H1 (cell line): ENCODE measurements around the gene ATF7. TPM values are rescaled to one million over a fixed set of nuclear protein-coding genes. Genes with fewer than 3 reads are reported as not detected.

Experiments used
- CTCF ChIA-PET: fragments of 300-600 bp; sonication (Branson Sonifier 250); formaldehyde crosslinking; loops from one replicate; lab custom pipeline; 2021; ENCODE audit not compliant: partially characterized antibody; lab: Charles Lee
- POLR2A ChIA-PET: fragments of 300-600 bp; sonication (Branson Sonifier 250); formaldehyde crosslinking; loops from one replicate; lab custom pipeline; 2021; ENCODE audit warnings: inconsistent platforms; ENCODE audit not compliant: partially characterized antibody; lab: Charles Lee
- DNase-seq, 2 experiments: peaks; one replicate each; pipeline versions ENCODE4 v3.0.0 to v3.0.0-alpha.2; 2010 to 2022; ENCODE audit warnings: low spot score in 2 of 2, low read depth in 1 of 2, mixed read lengths in 1 of 2
- FAIRE-seq: peaks from 2 replicates; lab custom pipeline; 2011; peaks lifted over from hg19 to GRCh38; lab: Jason Lieb, UNC
- H2AFZ ChIP-seq: 2 replicates; pipeline ENCODE4 v1.8.1; 2012; ENCODE audit warnings: low read length, inconsistent platforms
- H2AK5ac ChIP-seq: 2 replicates; pipeline ENCODE4 v1.6.1; 2013; ENCODE audit warnings: low read depth, low read length
- H2BK120ac ChIP-seq: replicated peaks from 2 replicates; pipeline ENCODE3; 2013; ENCODE audit warnings: low read depth, low read length, inconsistent platforms
- H2BK12ac ChIP-seq: 2 replicates; pipeline ENCODE4 v1.6.1; 2013; ENCODE audit warnings: low read depth, low read length
- H2BK15ac ChIP-seq: 2 replicates; pipeline ENCODE4 v1.6.1; 2013; ENCODE audit warnings: low read length
- H2BK20ac ChIP-seq: 2 replicates; pipeline ENCODE4 v1.6.1; 2013; ENCODE audit warnings: low read length
- H2BK5ac ChIP-seq: 2 replicates; pipeline ENCODE4 v1.6.1; 2013; ENCODE audit warnings: low read depth, low read length
- H3K14ac ChIP-seq: 2 replicates; pipeline ENCODE4 v1.6.1; 2013; ENCODE audit warnings: inconsistent platforms; ENCODE audit not compliant: insufficient read length
- H3K18ac ChIP-seq: 2 replicates; pipeline ENCODE4 v1.6.1; 2013; ENCODE audit warnings: low read length; ENCODE audit errors: extremely low read depth
- H3K23ac ChIP-seq: 2 replicates; pipeline ENCODE4 v1.6.1; 2013; ENCODE audit warnings: inconsistent platforms; ENCODE audit not compliant: insufficient read length
- H3K23me2 ChIP-seq: 2 replicates; pipeline ENCODE4 v1.6.1; 2013; ENCODE audit warnings: low read depth, low read length
- H3K27ac ChIP-seq: 2 replicates; pipeline ENCODE4 v1.6.1; 2011; ENCODE audit warnings: low read depth, low read length, inconsistent platforms
- H3K27me3 ChIP-seq, 4 experiments: replicated peaks in 1 of 4; 1 replicate in 1 of 4; 2 replicates in 3 of 4; pipeline versions ENCODE4 v1.6.1 to v1.8.1; 2011 to 2013; ENCODE audit warnings: low read length in 3 of 4, mild to moderate bottlenecking in 3 of 4, inconsistent platforms in 2 of 4, mixed read lengths in 2 of 4, moderate library complexity in 1 of 4; ENCODE audit not compliant: control insufficient read depth in 3 of 4, insufficient read depth in 3 of 4; ENCODE audit errors: extremely low read depth in 1 of 4
- H3K36me3 ChIP-seq, 4 experiments: 2 replicates each; pipeline versions ENCODE4 v1.6.1 to v1.8.1; 2011 to 2013; ENCODE audit warnings: mild to moderate bottlenecking in 4 of 4, low read length in 3 of 4, moderate library complexity in 2 of 4, control low read depth in 1 of 4, inconsistent platforms in 1 of 4; ENCODE audit not compliant: insufficient read depth in 4 of 4, control insufficient read depth in 2 of 4
- H3K4ac ChIP-seq: replicated peaks from 2 replicates; pipeline ENCODE3; 2013; ENCODE audit warnings: low read length, low read depth, mixed read lengths, inconsistent platforms; ENCODE audit not compliant: insufficient read length
- H3K4me1 ChIP-seq, 4 experiments: replicated peaks in 1 of 4; 1 replicate in 1 of 4; 2 replicates in 3 of 4; pipeline versions ENCODE4 v1.6.1 to v1.8.1; 2011 to 2013; ENCODE audit warnings: low read length in 3 of 4, inconsistent platforms in 2 of 4, mixed read lengths in 1 of 4; ENCODE audit not compliant: insufficient read depth in 4 of 4, control insufficient read depth in 3 of 4
- H3K4me2 ChIP-seq, 2 experiments: 2 replicates each; pipeline versions ENCODE4 v1.6.1 to v1.8.1; 2011 to 2013; ENCODE audit warnings: low read depth in 2 of 2, low read length in 2 of 2, control low read depth in 1 of 2, inconsistent platforms in 1 of 2, mild to moderate bottlenecking in 1 of 2; ENCODE audit not compliant: insufficient read depth in 1 of 2
- H3K4me3 ChIP-seq, 4 experiments: fragments of 200-600, 300-600 bp in 1 of 4; sonication (generic), shearing (Covaris generic), sonication (Bioruptor Twin) in 1 of 4; 2 replicates each; pipeline versions ENCODE4 v1.5.1 to v1.8.1; 2011 to 2016; ENCODE audit warnings: low read length in 4 of 4, low read depth in 3 of 4, control low read depth in 2 of 4, inconsistent platforms in 2 of 4, mild to moderate bottlenecking in 2 of 4, mixed read lengths in 1 of 4, moderate library complexity in 1 of 4; ENCODE audit not compliant: insufficient read depth in 2 of 4; ENCODE audit errors: extremely low read depth in 1 of 4
- H3K56ac ChIP-seq: replicated peaks from 2 replicates; pipeline ENCODE3; 2013; ENCODE audit warnings: low read depth, mild to moderate bottlenecking, mixed read lengths, low read length, inconsistent platforms; ENCODE audit not compliant: insufficient read length
- H3K79me1 ChIP-seq: 2 replicates; pipeline ENCODE4 v1.6.1; 2013; ENCODE audit warnings: low read depth, low read length, control low read depth
- H3K79me2 ChIP-seq, 2 experiments: 2 replicates each; pipeline versions ENCODE4 v1.6.1 to v1.8.1; 2012 to 2013; ENCODE audit warnings: low read length in 2 of 2, mild to moderate bottlenecking in 2 of 2, inconsistent platforms in 1 of 2; ENCODE audit not compliant: insufficient read depth in 2 of 2, control insufficient read depth in 1 of 2
- H3K9ac ChIP-seq, 4 experiments: replicated peaks in 1 of 4; 1 replicate in 1 of 4; 2 replicates in 3 of 4; pipeline versions ENCODE4 v1.6.1 to v1.8.1; 2011 to 2013; ENCODE audit warnings: low read depth in 3 of 4, low read length in 3 of 4, control low read depth in 2 of 4, mild to moderate bottlenecking in 2 of 4, moderate library complexity in 2 of 4, inconsistent platforms in 1 of 4; ENCODE audit errors: extremely low read depth in 1 of 4
- H3K9me3 ChIP-seq, 2 experiments: 2 replicates each; pipeline versions ENCODE4 v1.6.1 to v1.8.1; 2012 to 2013; ENCODE audit warnings: mild to moderate bottlenecking in 2 of 2, moderate library complexity in 2 of 2, control low read depth in 1 of 2, inconsistent platforms in 1 of 2, low read depth in 1 of 2, low read length in 1 of 2, mixed read lengths in 1 of 2; ENCODE audit not compliant: insufficient read depth in 2 of 2
- H4K20me1 ChIP-seq, 2 experiments: replicated peaks in 1 of 2; 2 replicates each; pipeline versions ENCODE3 to v1.8.1; 2011 to 2013; ENCODE audit warnings: inconsistent platforms in 2 of 2, low read length in 2 of 2, mild to moderate bottlenecking in 1 of 2; ENCODE audit not compliant: insufficient read depth in 2 of 2, control insufficient read depth in 1 of 2
- H4K5ac ChIP-seq: 2 replicates; pipeline ENCODE4 v1.6.1; 2013; ENCODE audit warnings: low read length, low read depth, mixed read lengths, inconsistent platforms; ENCODE audit not compliant: insufficient read length
- H4K8ac ChIP-seq: 2 replicates; pipeline ENCODE4 v1.8.0; 2013; ENCODE audit warnings: mild to moderate bottlenecking, moderate library complexity, low read length, inconsistent platforms; ENCODE audit not compliant: insufficient read depth; ENCODE audit errors: extremely low read depth
- H4K91ac ChIP-seq: replicated peaks from 2 replicates; pipeline ENCODE3; 2013; ENCODE audit warnings: low read length, mixed read lengths, inconsistent platforms; ENCODE audit not compliant: insufficient read length
- WGBS, 2 experiments: shearing (Covaris generic) in 1 of 2; methylation state at CpG; one replicate each; pipeline versions ENCODE4 v1.1.6 to v1.1.7; 2013 to 2015; ENCODE audit warnings: low lambda C conversion rate in 2 of 2, mixed read lengths in 2 of 2, inconsistent platforms in 1 of 2, low coverage in 1 of 2, missing lambda C conversion rate in 1 of 2; ENCODE audit not compliant: insufficient replicate concordance in 2 of 2, insufficient coverage in 1 of 2, insufficient read length in 1 of 2; ENCODE audit errors: extremely low coverage in 1 of 2, missing lambda C conversion rate in 1 of 2; 5-methylcytosine and 5-hydroxymethylcytosine counted together
- polyA plus RNA-seq, 7 experiments: library from polyadenylated mRNA; depleted of rRNA in 3 of 7; stranded (reverse) in 5 of 7; unstranded in 2 of 7; fragments of >200 nt in 5 of 7; fragments of 200-250 nt in 2 of 7; gene quantifications; 1 replicate in 5 of 7; 2 replicates in 1 of 7; 4 replicates in 1 of 7; pipeline versions ENCODE4 v1.2.1 to v1.2.3, GENCODE V29; 2011 to 2013; ENCODE audit warnings: missing spikeins in 2 of 7, mixed read lengths in 2 of 7
- total RNA-seq: library from RNA; stranded (reverse); fragmentation: NEBNext Ultra II Directional; extraction: Animal tissue kit (Norgen Biotek cat#: 25700); gene quantifications from 2 replicates; pipeline ENCODE4 v1.2.1, GENCODE V29; 2021

The ATF7 gene
- total and polyA plus RNA-seq, 2 of the 8 experiments (the other 6 are each of a cell fraction or from before 2014, with no cell fraction given): 10.1 to 16.6 TPM

- Histone ChIP-seq H2BK15ac (no peak overlapping the region), H3K4ac (no peak overlapping the region), H2BK5ac (no peak overlapping the region), H2AK5ac (no peak overlapping the region), H4K20me1 (no peaks in the 10 kb centered on the region), H2BK120ac (no peak overlapping the region), H3K9me3 (no peaks in the 10 kb centered on the region), H3K18ac (no peak overlapping the region), H4K8ac (no peak overlapping the region), H3K79me1 (no peaks in the 10 kb centered on the region), H3K4me2 (no peak overlapping the region), H2AFZ (no peak overlapping the region), H2BK20ac (no peak overlapping the region), H3K9ac (no peak overlapping the region), H2BK12ac (no peak overlapping the region), H3K79me2 (no peaks in the 10 kb centered on the region), H3K4me3 (no peak overlapping the region), H3K27ac (no peak overlapping the region), H3K23me2 (no peaks in the 10 kb centered on the region), H3K36me3 (peaks cover 2 to 9% (median 6%) of the 10 kb centered on the region in 4 experiments; a peak in 6 of 8 replicates), H4K5ac (no peak overlapping the region), H3K14ac (no peak overlapping the region), H3K27me3 (no peaks in the 10 kb centered on the region), H3K4me1 (no peaks in the 10 kb centered on the region), H4K91ac (no peak overlapping the region), H3K23ac (no peak overlapping the region), H3K56ac (no peak overlapping the region)
- WGBS, 2 experiments: 89% methylated on average over 3 of the region's 3 CpGs; no CpG with 5 or more reads in 1 of the 2 experiments
- POLR2A ChIA-PET: interaction anchor here (0.6 to 67.0 kb wide), 4 partner anchors 22 to 213 kb away, joined by 3 to 3397 read pairs (median 6); partner anchors contain the start of genes ATP5MC2, PCBP2, PRR13 and TARBP2
- CTCF ChIA-PET: interaction anchor here (2.5 kb wide), 1 partner anchor 14 kb away, joined by 7 read pairs; no protein-coding TSS in a partner anchor
- FAIRE-seq (no peak), DNase-seq (no peak)
These were observed 103.1 kb downstream of the ATF7 start for GRCh38 chr12:53523131-53523530.
